ACC112 (cell line): ENCODE results near the gene MAFF.
A peak's percentile ranks its signal among the peaks of the same experiment; 100 is the strongest.

Experiments
- H2AFZ ChIP-seq: fragments of 200-600 bp; sonication (generic); one replicate; pipeline ENCODE4 v1.6.0; 2017; ENCODE audit warnings: antibody characterized with exemption, low read length; ENCODE audit not compliant: unreplicated experiment
- H3K27ac ChIP-seq: fragments of 200-600 bp; sonication (generic); 2 replicates; pipeline ENCODE4 v1.5.1; 2014; ENCODE audit warnings: low read depth, mild to moderate bottlenecking, antibody characterized with exemption, low read length, moderate library complexity
- H3K27me3 ChIP-seq: fragments of 200-600 bp; sonication (generic); 2 replicates; pipeline ENCODE4 v1.6.1; 2014; ENCODE audit warnings: mild to moderate bottlenecking, antibody characterized with exemption, low read length, moderate library complexity, mixed read lengths; ENCODE audit not compliant: insufficient read depth
- H3K36me3 ChIP-seq: fragments of 200-600 bp; sonication (generic); 2 replicates; pipeline ENCODE4 v1.6.1; 2016; ENCODE audit warnings: mild to moderate bottlenecking, antibody characterized with exemption, low read length, moderate library complexity, mixed read lengths; ENCODE audit not compliant: insufficient read depth
- H3K4me1 ChIP-seq: fragments of 200-600 bp; sonication (generic); one replicate; pipeline ENCODE4 v1.6.1; 2016; ENCODE audit warnings: low read length, mixed read lengths; ENCODE audit not compliant: insufficient read depth, unreplicated experiment, control insufficient read depth
- H3K4me3 ChIP-seq: fragments of 200-600 bp; sonication (generic); 2 replicates; pipeline ENCODE4 v1.5.1; 2014; ENCODE audit warnings: mild to moderate bottlenecking, low read depth, low read length
- H3K79me2 ChIP-seq: fragments of 200-600 bp; sonication (generic); one replicate; pipeline ENCODE4 v1.6.0; 2016; ENCODE audit warnings: low read length; ENCODE audit not compliant: control insufficient read depth, unreplicated experiment, insufficient read depth

MAFF gene

GRCh38 chr22:38191731-38192474 lies 9.9 kb upstream of the MAFF start:
- H2AFZ ChIP-seq, result peak overlapping the region; percentile 60

GRCh38 chr22:38192475-38192863 lies 9.3 kb upstream of the MAFF start:
- Histone ChIP-seq H3K79me2 (no peaks in the 10 kb centered on the region), H3K27ac (no peak overlapping the region), H3K4me1 (peaks cover 10% of the 10 kb centered on the region), H3K4me3 (no peak overlapping the region), H2AFZ (no peak overlapping the region), H3K27me3 (no peaks in the 10 kb centered on the region), H3K36me3 (no peaks in the 10 kb centered on the region)

More at GRCh38 chr22:38191731-38192474, 9.9 kb upstream of the MAFF start:
- peak overlapping the region; percentile 47; the same call in 1 of the 2 replicates for H3K27ac ChIP-seq
- H3K4me3 ChIP-seq, result no peak overlapping the region; the same call in 1 of the 2 replicates
- H3K79me2 ChIP-seq, result no peaks in the 10 kb centered on the region
- peaks cover 10% of the 10 kb centered on the region for H3K4me1 ChIP-seq
- H3K27me3 ChIP-seq, result no peaks in the 10 kb centered on the region
- H3K36me3 ChIP-seq, result no peaks in the 10 kb centered on the region

GRCh38 chr22:38193580-38193979 lies 8.2 kb upstream of the MAFF start:
- no peak overlapping the region for H2AFZ ChIP-seq
- no peak overlapping the region for H3K27ac ChIP-seq

GRCh38 chr22:38196791-38197419 lies 4.9 kb upstream of the MAFF start:
- Histone ChIP-seq H3K4me3 (no peak overlapping the region), H2AFZ (no peak overlapping the region)

More at GRCh38 chr22:38193580-38193979, 8.2 kb upstream of the MAFF start:
- Histone ChIP-seq H3K4me1 (peaks cover 10% of the 10 kb centered on the region), H3K36me3 (no peaks in the 10 kb centered on the region), H3K4me3 (no peak overlapping the region), H3K27me3 (no peaks in the 10 kb centered on the region), H3K79me2 (no peaks in the 10 kb centered on the region)

GRCh38 chr22:38199826-38200559 lies 1.8 kb upstream of the MAFF start:
- Histone ChIP-seq H3K27me3 (no peaks in the 10 kb centered on the region), H3K36me3 (no peaks in the 10 kb centered on the region), H2AFZ (no peak overlapping the region), H3K4me3 (no peak overlapping the region), H3K27ac (no peak overlapping the region), H3K79me2 (peaks cover 24% of the 10 kb centered on the region), H3K4me1 (peaks cover 16% of the 10 kb centered on the region)

More at GRCh38 chr22:38196791-38197419, 4.9 kb upstream of the MAFF start:
- no peaks in the 10 kb centered on the region for H3K79me2 ChIP-seq
- H3K27ac ChIP-seq, result no peak overlapping the region
- H3K36me3 ChIP-seq, result no peaks in the 10 kb centered on the region
- H3K27me3 ChIP-seq, result no peaks in the 10 kb centered on the region
- H3K4me1 ChIP-seq, result peaks cover 8% of the 10 kb centered on the region

- H3K79me2 ChIP-seq, result peaks cover 37% of the 10 kb centered on the region
- no peaks in the 10 kb centered on the region for H3K36me3 ChIP-seq
- no peak overlapping the region for H3K27ac ChIP-seq
- H2AFZ ChIP-seq, result peak overlapping the region; percentile 60
- peaks cover 16% of the 10 kb centered on the region for H3K4me1 ChIP-seq
- no peaks in the 10 kb centered on the region for H3K27me3 ChIP-seq
- peak overlapping the region; percentile 64 for H3K4me3 ChIP-seq
Measured at GRCh38 chr22:38201371-38201710, 453 bp upstream of the MAFF start.

- Histone ChIP-seq H3K36me3 (no peaks in the 10 kb centered on the region), H3K4me1 (peaks cover 16% of the 10 kb centered on the region), H3K79me2 (peaks cover 38% of the 10 kb centered on the region), H3K27me3 (no peaks in the 10 kb centered on the region), H2AFZ (no peak overlapping the region), H3K27ac (peak overlapping the region; percentile 96), H3K4me3 (peak overlapping the region; percentile 91)
Measured at GRCh38 chr22:38202437-38203089, 769 bp downstream of the MAFF start.

- Histone ChIP-seq H2AFZ (no peak overlapping the region), H3K4me3 (peak overlapping the region; percentile 91), H3K4me1 (peaks cover 16% of the 10 kb centered on the region), H3K79me2 (peaks cover 45% of the 10 kb centered on the region), H3K27me3 (no peaks in the 10 kb centered on the region), H3K27ac (peak overlapping the region; percentile 96), H3K36me3 (no peaks in the 10 kb centered on the region)
Measured at GRCh38 chr22:38203090-38203810, 1.5 kb downstream of the MAFF start.

- peak overlapping the region; percentile 96 for H3K27ac ChIP-seq
- no peaks in the 10 kb centered on the region for H3K36me3 ChIP-seq
- peak overlapping the region; percentile 91 for H3K4me3 ChIP-seq
- peaks cover 50% of the 10 kb centered on the region for H3K79me2 ChIP-seq
- H3K27me3 ChIP-seq, result no peaks in the 10 kb centered on the region
- H2AFZ ChIP-seq, result no peak overlapping the region
- H3K4me1 ChIP-seq, result peaks cover 16% of the 10 kb centered on the region
Measured at GRCh38 chr22:38203855-38204514, 2.2 kb downstream of the MAFF start.
